ENCODE measurements around the gene NT5DC1. TPM values are rescaled to one million over a fixed set of nuclear protein-coding genes. Genes with fewer than 3 reads are reported as not detected.
"Not testable (repeated sequence)": the region's sequence is repeated elsewhere in the genome, so short reads cannot be mapped to it uniquely, and the experiment has no call there.

Gene NT5DC1
- total and polyA plus RNA-seq, 10 of the 15 experiments (the other 5 are each of a cell fraction or from before 2014, with no cell fraction given): 40.8 to 140 (median 66.8) TPM

DNA sequence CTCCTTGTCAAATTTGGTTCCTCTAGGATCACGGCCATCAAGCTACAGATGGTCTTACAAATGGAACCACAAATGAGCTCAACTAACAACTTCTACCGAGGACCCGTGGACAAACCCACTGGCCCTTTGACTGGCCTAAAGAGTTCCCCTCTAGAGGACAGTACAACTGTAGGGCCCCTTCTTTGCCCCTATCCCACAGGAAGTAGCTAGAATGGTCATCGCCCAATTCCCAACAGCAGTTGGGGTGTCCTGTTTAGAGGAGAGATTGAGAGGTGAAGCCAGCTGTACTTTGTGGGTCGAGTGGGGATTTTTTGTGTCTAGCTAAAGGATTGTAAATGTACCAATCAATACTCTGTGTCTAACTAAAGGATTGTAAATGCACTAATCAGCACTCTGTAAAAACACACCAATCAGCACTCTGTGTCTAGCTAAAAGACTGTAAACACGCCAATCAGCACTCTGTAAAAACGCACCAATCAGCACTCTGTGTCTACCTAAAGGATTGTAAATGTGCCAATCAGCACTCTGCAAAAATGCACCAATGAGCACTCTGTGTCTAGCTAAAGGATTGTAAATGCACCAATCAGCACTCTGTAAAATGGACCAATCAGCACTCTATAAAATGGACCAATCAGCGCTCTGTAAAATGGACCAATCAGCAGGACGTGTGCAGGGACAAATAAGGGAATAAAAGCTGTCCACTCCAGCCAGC, 4.4 kb upstream of the NT5DC1 start:
- ChIA-PET SMC1A (ENCODE audit: uncharacterized antibody, unreplicated experiment) (interaction anchor here (0.6 to 5.0 kb wide), 24 partner anchors 10 to 199 kb away, joined by 3 to 91 read pairs (median 6); partner anchors contain the start of gene FRK), POLR2A (interaction anchor here (1.0 to 4.6 kb wide), 9 partner anchors 8 to 87 kb away, joined by 3 to 30 read pairs (median 6); partner anchors contain the start of gene FRK), CTCF (interaction anchor here (0.8 to 5.0 kb wide), 18 partner anchors 9 to 491 kb away, joined by 3 to 183 read pairs (median 6); partner anchors contain the start of gene FRK), RAD21 (ENCODE audit: unreplicated experiment) (interaction anchor here (1.0 to 5.0 kb wide), 14 partner anchors 9 to 208 kb away, joined by 3 to 102 read pairs (median 4); partner anchors contain the start of gene FRK)
- BruUV-seq (replicated peaks); H3K27ac ChIP-seq (ENCODE audit: control insufficient read depth, insufficient read depth); FAIRE-seq; DNase-seq (ENCODE audit: low read depth, low spot score); ATAC-seq; H3K4me1 ChIP-seq (ENCODE audit: control insufficient read depth, insufficient read depth, low read length); H4K20me1 ChIP-seq (ENCODE audit: control insufficient read depth, insufficient read depth); H3K27me3 ChIP-seq (replicated peaks in 1 of 2; ENCODE audit: control insufficient read depth in 2 of 2, insufficient read depth in 2 of 2, low read length in 1 of 2); H3K4me2 ChIP-seq (ENCODE audit: control insufficient read depth, insufficient read depth); H3K9ac ChIP-seq (ENCODE audit: control insufficient read depth, insufficient read depth, low read length); H3K36me3 ChIP-seq (ENCODE audit: control insufficient read depth in 2 of 2, insufficient read depth in 2 of 2, low read length in 1 of 2); H2AFZ ChIP-seq (ENCODE audit: control insufficient read depth, low read depth, low read length); H3K4me3 ChIP-seq: not testable (repeated sequence)
- in situ Hi-C loops (cut with MboI): loop anchor here (5.0 to 10.0 kb wide), 2 partner anchors 84 to 201 kb away; no protein-coding TSS in a partner anchor
- H3K9me3 ChIP-seq (replicated peaks; ENCODE audit: control insufficient read depth, insufficient read depth, low read length): peaks cover 19% of the 10 kb centered on the region; the same call in 2 of the 3 replicates
- TF ChIP-seq CBX5 (IDR thresholded peaks at IDR 0.05; ENCODE audit: low read depth): peak; percentile 50; the same call in 1 of the 2 replicates
- TF ChIP-seq NFYB (IDR thresholded peaks at IDR 0.05; ENCODE audit: insufficient read depth, low read depth, low read length): peak; percentile 85
- peaks cover 49% of the 10 kb centered on the region for H3K79me2 ChIP-seq (ENCODE audit: control insufficient read depth, insufficient read depth, low read length)
- WGBS (ENCODE audit: insufficient coverage, insufficient replicate concordance, low lambda C conversion rate, missing lambda C conversion rate): 84% methylated on average over 9 of the region's 9 CpGs
- intact Hi-C loops (cut with micrococcal nuclease; ENCODE audit: unreplicated experiment): loop anchor here (10.0 kb wide), 1 partner anchor 1381 kb away; no protein-coding TSS in a partner anchor

Measured in GM12878 (cell line).